Subcutaneous abdominal adipose tissue (tissue), 5 donors: ENCODE data around the gene ACKR2.
A peak's percentile ranks its signal among the peaks of the same experiment; 100 is the strongest.

Experiments used
- H3K27ac ChIP-seq: one replicate; pipeline ENCODE4 v1.7.0; 2013; ENCODE audit warnings: low read depth, mild to moderate bottlenecking, inconsistent platforms, low read length, moderate library complexity
- H3K27me3 ChIP-seq, 5 donors: one replicate each; pipeline ENCODE4 v1.7.0; 2013; ENCODE audit warnings: low read length in 5 of 5, inconsistent platforms in 1 of 5; ENCODE audit not compliant: control insufficient read depth in 5 of 5, insufficient read depth in 4 of 5
- H3K36me3 ChIP-seq, 5 donors: one replicate each; pipeline ENCODE4 v1.7.0; 2013; ENCODE audit warnings: low read length in 5 of 5; ENCODE audit not compliant: control insufficient read depth in 5 of 5, insufficient read depth in 5 of 5
- H3K4me1 ChIP-seq, 5 donors: one replicate each; pipeline ENCODE4 v1.7.0; 2013; ENCODE audit warnings: low read length in 5 of 5, mild to moderate bottlenecking in 3 of 5, moderate library complexity in 1 of 5; ENCODE audit not compliant: control insufficient read depth in 5 of 5, insufficient read depth in 5 of 5
- H3K4me3 ChIP-seq, 5 donors: one replicate each; pipeline ENCODE4 v1.7.0; 2013; ENCODE audit warnings: low read length in 5 of 5, low read depth in 1 of 5
- H3K9ac ChIP-seq, 5 donors: one replicate each; pipeline ENCODE4 v1.7.0; 2013; ENCODE audit warnings: low read length in 5 of 5, mild to moderate bottlenecking in 4 of 5, moderate library complexity in 3 of 5
- H3K9me3 ChIP-seq, 5 donors: one replicate each; pipeline ENCODE4 v1.7.0; 2013; ENCODE audit warnings: low read length in 5 of 5; ENCODE audit not compliant: control insufficient read depth in 5 of 5
- donor health status: healthy.
- donor health status: healthy.
- donor health status: healthy.
- donor health status: healthy.
- donor health status: healthy.

Gene ACKR2

GRCh38 chr3:42900226-42901072, 91.2 kb downstream of the ACKR2 start:
- Histone ChIP-seq H3K9ac (no peak overlapping the region), H3K4me1 (peaks cover 0 to 2% (median under 1%) of the 10 kb centered on the region in 5 donors), H3K4me3 (no peak overlapping the region), H3K9me3 (peaks cover 0 to 2% (median 0%) of the 10 kb centered on the region in 5 donors), H3K27ac (no peak overlapping the region), H3K36me3 (no peaks in the 10 kb centered on the region), H3K27me3 (no peaks in the 10 kb centered on the region)

DNA sequence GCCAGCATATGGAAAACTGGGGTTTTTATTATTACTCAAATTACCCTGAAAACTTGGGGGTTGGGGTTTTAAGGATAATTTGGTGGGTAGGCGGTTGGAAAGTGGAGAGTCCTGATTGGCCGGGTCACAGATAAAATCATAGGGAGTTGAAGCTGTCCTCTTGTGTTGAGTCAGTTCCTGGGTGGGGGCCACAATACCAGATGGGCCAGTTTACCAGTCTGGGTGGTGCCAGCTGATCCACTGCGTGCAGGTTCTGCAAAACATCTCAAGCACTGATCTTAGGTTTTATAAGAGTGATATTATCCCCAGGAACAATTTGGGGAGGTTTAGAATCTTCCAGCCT, 91.8 kb downstream of the ACKR2 start:
- Histone ChIP-seq H3K27ac (no peak overlapping the region), H3K36me3 (no peaks in the 10 kb centered on the region)

GRCh38 chr3:42902257-42902656, 93.0 kb downstream of the ACKR2 start:
- Histone ChIP-seq H3K36me3 (no peaks in the 10 kb centered on the region), H3K4me3 (no peak overlapping the region), H3K27me3 (no peaks in the 10 kb centered on the region), H3K9ac (no peak overlapping the region), H3K4me1 (peaks cover 2 to 19% (median 18%) of the 10 kb centered on the region in 5 donors), H3K27ac (no peak overlapping the region), H3K9me3 (peaks cover 0 to 2% (median 0%) of the 10 kb centered on the region in 5 donors)

More for the DNA sequence above, 91.8 kb downstream of the ACKR2 start:
- H3K9ac ChIP-seq: no peak overlapping the region
- peaks cover 0 to 2% (median 0%) of the 10 kb centered on the region in 5 donors for H3K9me3 ChIP-seq
- no peaks in the 10 kb centered on the region for H3K27me3 ChIP-seq
- no peak overlapping the region for H3K4me3 ChIP-seq
- peaks cover 0 to 7% (median 6%) of the 10 kb centered on the region in 5 donors for H3K4me1 ChIP-seq

- H3K9me3 ChIP-seq: peaks cover 0 to 2% (median 0%) of the 10 kb centered on the region in 5 donors
- H3K4me1 ChIP-seq: peaks cover 2 to 19% (median 19%) of the 10 kb centered on the region in 5 donors
- H3K27me3 ChIP-seq: no peaks in the 10 kb centered on the region
- H3K36me3 ChIP-seq: peaks cover 0 to 10% (median 9%) of the 10 kb centered on the region in 5 donors
- H3K9ac ChIP-seq: no peak overlapping the region
- no peak overlapping the region for H3K4me3 ChIP-seq
- no peak overlapping the region for H3K27ac ChIP-seq
Measured at GRCh38 chr3:42904076-42904475, 94.8 kb downstream of the ACKR2 start.

GRCh38 chr3:42905740-42906069, 96.5 kb downstream of the ACKR2 start:
- H3K4me3 ChIP-seq: peak overlapping the region; percentile 71 to 84 (median 83)
- no peak overlapping the region for H3K27ac ChIP-seq
- H3K9ac ChIP-seq: peak overlapping the region; percentile 38 to 92 (median 70)
- peaks cover 2 to 19% (median 19%) of the 10 kb centered on the region in 5 donors for H3K4me1 ChIP-seq
- H3K36me3 ChIP-seq: peaks cover 4 to 16% (median 14%) of the 10 kb centered on the region in 5 donors
- no peaks in the 10 kb centered on the region for H3K27me3 ChIP-seq
- peaks cover 0 to 6% (median 3%) of the 10 kb centered on the region in 5 donors for H3K9me3 ChIP-seq

- Histone ChIP-seq H3K4me3 (peak within 1 kb of the TSS; percentile 78 to 84 (median 83)), H3K27ac (no peak within 1 kb of the TSS), H3K27me3 (no peaks in the 10 kb centered on the region)
Measured at GRCh38 chr3:42906070-42906847, 97.0 kb downstream of the ACKR2 start, which contains the start of gene ZNF662. TSS of gene ZNF662 (plus strand) at chr3:42906142. CDS start at chr3:42908115, 1,973 bp downstream.

GRCh38 chr3:42906848-42907183, 97.6 kb downstream of the ACKR2 start:
- peaks cover 15 to 27% (median 25%) of the 10 kb centered on the region in 5 donors for H3K36me3 ChIP-seq
- peaks cover 0 to 15% (median 3%) of the 10 kb centered on the region in 5 donors for H3K9me3 ChIP-seq
- H3K9ac ChIP-seq: peak overlapping the region; percentile 70 to 92 (median 88)
- H3K27me3 ChIP-seq: no peaks in the 10 kb centered on the region
- peaks cover 2 to 19% (median 19%) of the 10 kb centered on the region in 5 donors for H3K4me1 ChIP-seq
- peak overlapping the region; percentile 78 to 84 (median 83) for H3K4me3 ChIP-seq
- no peak overlapping the region for H3K27ac ChIP-seq

More at GRCh38 chr3:42906070-42906847, 97.0 kb downstream of the ACKR2 start, which contains the start of gene ZNF662:
- H3K9me3 ChIP-seq: peaks cover 0 to 11% (median 3%) of the 10 kb centered on the region in 5 donors
- peaks cover 2 to 19% (median 19%) of the 10 kb centered on the region in 5 donors for H3K4me1 ChIP-seq
- H3K9ac ChIP-seq: peak within 1 kb of the TSS; percentile 70 to 92 (median 88)
- peaks cover 9 to 21% (median 20%) of the 10 kb centered on the region in 5 donors for H3K36me3 ChIP-seq

- H3K4me3 ChIP-seq: no peak overlapping the region
- H3K9me3 ChIP-seq: peaks cover 1 to 24% (median 13%) of the 10 kb centered on the region in 5 donors
- peaks cover 2 to 19% (median 19%) of the 10 kb centered on the region in 5 donors for H3K4me1 ChIP-seq
- no peaks in the 10 kb centered on the region for H3K27me3 ChIP-seq
- H3K36me3 ChIP-seq: peaks cover 24 to 36% (median 34%) of the 10 kb centered on the region in 5 donors
- H3K27ac ChIP-seq: no peak overlapping the region
- H3K9ac ChIP-seq: no peak overlapping the region
Measured at GRCh38 chr3:42908675-42909074, 99.4 kb downstream of the ACKR2 start.

- Histone ChIP-seq H3K4me1 (peaks cover 2 to 9% (median 8%) of the 10 kb centered on the region in 5 donors), H3K9ac (no peak overlapping the region), H3K27me3 (no peaks in the 10 kb centered on the region), H3K4me3 (no peak overlapping the region), H3K27ac (no peak overlapping the region), H3K9me3 (peaks cover 25 to 50% (median 42%) of the 10 kb centered on the region in 5 donors), H3K36me3 (peaks cover 45 to 55% (median 51%) of the 10 kb centered on the region in 5 donors)
Measured at GRCh38 chr3:42911551-42911950, 102.3 kb downstream of the ACKR2 start.
